ENCODE results near the gene WNK2.

The WNK2 gene

DNA sequence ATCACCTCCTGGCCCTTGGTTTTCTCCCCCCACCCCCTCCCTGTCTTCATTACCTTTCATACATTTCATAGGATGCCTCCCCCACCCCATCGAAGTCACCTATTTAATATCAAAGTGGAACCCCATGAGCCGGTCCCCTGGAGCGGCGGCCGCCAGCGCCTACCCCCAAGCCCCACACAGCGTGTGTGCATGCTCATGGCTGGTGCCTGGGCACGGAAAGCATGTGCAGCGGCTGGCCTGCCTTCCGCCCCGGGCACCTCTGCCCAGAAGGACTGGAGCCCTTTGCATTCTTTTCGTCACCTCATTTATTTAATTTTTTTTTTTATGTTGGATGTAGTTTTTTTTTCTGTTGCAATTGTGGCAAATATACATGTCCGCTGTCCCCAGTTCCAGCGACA lies 116.2 kb downstream of the WNK2 start:
- no peak for DNase-seq

DNA sequence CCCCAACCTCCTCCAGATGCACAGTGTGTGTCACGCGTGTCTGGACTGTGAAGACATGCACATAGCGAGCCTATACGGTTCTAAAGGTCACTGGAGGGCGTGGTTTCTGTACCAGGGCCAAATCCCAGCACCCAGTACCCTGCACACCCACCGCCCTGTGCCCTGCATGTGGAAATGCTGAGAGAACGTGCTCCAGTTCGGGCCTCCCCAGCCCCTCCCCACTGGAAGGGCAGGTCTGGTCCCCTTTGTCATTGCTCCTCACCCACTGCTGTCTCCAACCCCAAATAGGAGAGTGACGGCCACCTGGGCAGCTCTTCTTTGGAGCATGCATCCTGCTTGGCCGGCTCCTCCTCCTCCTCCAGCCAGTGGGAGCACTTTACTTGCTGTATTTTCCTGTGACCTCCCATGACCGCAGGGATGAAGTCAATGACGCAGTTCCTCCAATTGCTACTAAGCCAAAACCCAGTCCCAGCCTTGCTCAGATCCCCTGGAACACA lies 116.7 kb downstream of the WNK2 start:
- DNase-seq = no peak

DNA sequence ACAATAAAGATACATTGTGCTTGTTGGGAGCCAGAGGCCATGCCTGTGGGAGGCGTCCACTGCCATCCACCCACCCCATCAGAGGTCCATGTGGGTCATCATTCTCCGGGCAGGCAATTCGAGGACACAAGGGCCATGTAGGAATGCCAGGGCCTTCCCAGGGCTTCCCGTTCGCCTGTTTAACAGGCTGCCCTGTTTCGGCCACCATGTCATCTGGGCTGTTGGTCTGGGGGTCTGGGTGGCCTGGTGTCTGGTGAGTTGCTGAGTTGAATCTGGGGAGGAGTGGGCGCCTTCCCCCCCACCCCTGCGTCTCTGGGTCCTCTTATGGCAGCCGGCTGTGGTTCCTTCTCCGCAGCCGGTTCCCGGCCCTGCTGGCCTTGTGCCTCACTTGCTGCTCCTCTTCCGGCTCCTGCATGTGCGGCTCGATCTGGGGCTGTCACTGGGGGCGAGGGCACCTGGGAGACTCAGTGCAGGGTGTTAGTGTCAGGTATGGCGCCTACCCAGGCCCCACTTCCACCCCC lies 117.4 kb downstream of the WNK2 start:
- no peak for DNase-seq

DNA sequence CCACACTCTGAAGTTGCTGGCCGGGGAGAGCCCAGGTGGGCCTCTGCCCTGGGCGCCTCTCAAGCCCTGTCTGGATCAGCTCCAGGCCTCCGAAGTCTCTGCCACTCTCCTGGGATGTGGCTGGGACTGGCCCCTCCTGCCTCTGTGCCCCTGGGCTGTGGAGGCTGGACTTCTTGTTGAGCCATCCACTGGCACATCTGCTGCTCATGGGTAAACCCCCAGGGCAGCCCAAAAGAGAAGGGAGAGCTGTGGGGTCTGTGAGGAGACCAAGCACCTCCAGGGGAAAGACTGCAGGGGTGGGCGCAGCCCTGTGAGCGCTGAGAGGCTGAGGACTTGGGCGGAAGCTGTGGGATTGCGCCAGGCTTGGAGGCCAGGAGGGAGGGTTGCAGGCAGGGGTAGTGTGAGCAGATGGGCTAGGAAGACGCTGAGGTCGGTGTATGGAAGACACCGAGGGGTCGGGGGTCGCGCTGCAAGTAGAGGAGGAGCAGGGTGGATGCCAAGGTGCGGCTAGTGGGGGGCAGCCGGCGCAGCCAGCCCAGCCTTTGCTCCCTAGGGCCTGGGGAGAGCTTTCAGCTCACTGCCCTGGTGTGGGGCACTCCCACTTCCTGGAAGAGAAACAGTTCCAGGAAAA lies 118.1 kb downstream of the WNK2 start:
- DNase-seq = no peak

DNA sequence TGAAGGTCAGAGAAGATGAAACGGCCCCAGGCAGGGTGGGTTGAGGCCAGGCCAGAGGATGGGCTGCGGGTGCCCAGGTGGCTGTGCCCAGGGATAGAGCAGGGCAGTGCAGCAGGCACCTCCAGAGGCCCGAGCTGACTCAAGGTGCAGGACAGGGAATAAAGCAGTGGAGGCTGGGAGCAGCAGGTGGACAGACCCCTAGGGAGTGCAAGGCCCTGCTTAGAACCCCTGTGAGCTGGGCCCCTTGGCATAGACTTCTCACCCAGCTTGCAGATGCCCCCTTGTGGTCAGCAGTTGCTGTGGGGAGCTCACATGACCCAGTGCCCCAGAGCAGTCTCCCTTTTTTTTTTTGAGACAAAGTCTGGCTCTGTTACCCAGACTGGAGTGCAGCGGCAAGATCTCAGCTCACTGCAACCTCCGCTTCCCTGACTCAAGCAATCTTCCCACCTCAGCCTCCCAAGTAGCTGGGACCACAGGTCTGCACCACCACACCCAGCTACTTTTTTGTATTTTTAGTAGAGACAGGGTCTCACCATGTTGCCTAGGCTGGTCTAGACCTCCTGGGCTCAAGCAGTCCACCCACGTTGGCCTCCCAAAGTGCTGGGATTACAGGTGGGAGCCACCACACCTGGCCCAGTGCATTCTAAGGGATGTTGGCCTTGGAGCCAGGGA lies 118.8 kb downstream of the WNK2 start:
- DNase-seq = no peak

DNA sequence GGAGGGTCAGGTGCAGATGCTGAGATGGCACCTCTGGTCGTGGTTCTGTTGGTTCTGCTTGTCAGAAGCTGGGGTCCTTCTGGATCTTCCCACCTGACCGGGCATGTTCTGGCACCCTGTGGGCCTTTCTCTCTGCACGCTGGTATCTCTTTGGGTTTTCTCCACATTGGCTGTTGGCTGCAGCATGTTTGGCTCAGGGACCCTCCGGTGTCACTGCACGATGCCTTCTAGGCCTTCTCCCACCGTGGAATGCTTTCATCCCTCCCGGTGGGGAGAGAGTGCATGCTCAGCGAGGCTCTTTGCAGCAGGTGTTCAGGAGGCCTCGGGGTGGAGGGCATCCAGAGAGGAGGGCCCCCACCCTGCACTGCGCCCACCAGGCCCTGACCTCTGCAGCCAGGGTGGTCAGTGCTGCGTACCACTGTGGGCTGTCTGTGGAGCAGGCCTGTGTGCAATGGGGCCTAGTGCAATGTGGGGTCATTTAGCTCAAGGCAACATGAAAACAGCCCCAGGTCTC lies 119.4 kb downstream of the WNK2 start:
- DNase-seq = no peak

DNA sequence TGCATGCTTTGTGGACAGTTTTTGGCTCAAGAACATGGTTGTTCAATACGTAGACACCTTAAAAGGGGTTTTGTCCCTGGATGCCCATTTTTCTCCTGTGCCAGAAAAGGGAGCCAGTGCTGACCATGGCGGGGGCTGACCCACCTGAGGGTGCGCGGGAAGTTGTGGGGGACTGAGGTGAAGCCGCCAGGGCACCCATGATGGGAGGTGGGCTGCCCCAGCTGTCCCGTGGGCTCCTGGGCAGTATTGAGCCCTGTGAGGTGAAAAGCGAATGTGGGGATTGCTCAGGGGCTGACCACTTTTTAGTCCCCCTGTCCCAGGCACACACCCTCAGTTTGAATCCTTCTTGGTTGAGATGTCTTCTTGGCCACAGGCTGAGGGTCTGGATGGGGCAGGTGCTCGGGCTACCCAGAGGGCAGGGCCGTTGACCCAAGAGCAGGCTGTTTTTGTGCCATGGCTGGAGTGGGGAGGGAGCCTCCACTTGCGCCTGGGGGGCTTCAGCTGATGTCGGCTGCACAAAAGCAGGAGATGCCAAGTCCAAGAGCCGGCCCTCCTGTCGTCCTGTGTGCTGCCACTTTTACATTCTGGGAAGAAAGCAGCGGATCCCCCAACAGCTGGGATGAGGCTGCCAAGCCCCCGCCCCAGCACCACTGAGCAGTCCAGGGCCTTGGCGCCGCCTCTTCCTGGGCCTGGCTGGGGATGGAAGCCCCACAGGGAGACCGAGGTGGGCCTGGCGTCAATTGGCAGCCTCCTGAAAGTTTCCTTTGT lies 120.1 kb downstream of the WNK2 start:
- DNase-seq = no peak

DNA sequence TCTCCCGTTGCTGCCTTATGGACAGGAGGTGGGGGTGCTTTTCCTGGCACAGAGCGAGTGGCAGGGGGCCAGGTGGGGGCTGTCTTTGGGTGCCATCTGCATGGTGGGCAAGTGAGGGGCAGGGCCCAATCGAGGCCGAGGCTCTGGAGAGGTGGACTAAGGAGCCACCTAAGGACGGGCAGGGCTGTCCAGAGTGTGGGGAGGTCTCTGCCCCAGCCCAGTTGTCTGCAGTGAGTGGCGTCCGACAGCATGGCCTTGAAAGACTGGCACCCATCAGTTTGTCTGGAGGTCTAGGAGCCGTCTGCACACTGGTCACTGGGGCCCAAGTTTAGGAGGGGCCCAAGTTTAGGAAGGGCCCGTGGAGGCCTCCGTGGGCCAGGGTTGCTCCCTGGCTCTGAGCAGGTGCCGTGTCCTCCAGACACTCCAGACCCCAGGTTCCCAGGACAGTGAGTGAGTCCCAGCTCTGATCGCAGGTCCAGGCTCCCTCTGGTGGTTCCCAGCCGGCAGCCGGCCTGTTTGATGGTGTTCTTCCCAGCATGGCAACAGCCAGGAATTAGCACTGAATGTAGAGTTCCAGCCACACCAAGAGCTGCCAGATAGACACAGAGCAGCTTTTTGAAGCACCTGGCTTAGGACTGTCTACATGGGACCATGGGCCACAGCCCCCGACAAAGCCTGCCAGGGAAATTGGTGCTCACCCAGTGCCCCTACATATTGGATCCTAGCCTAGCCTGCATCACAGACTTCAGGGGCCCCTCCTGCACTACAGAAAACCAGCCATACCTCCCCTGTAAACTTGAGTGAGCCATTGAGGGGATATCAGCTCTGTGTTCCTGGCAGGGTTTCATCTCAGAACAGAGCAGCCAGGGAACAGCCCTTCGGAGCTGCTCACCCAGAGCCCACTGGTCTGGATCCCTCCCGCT lies 120.9 kb downstream of the WNK2 start:
- no peak for DNase-seq

DNA sequence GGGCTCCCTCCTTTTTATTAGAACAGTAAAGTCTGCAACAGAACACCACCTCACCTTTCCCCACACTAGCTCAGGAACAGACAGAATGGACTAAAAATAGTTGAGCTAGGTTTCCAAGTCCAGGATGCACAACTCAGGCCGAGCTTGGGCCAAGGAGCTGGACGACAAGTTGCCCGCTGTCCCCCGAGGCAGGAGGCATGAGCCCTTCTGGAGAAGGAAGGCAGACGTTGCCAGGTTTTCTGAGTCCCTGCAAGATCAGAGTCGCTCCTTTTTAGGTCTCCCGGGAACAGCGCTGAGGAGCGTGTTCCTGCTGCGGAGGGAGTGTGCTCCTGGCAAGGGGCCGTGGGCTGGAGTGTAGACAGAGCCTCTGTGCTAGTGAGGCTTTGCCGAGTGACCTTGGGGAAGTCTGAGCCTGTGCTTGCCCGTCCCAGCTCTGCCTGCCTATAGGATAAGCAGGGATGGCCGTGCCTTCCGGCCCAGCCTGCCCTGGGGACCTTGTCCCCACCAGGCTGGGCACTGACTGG lies 121.6 kb downstream of the WNK2 start:
- DNase-seq = peak; percentile 94

DNA sequence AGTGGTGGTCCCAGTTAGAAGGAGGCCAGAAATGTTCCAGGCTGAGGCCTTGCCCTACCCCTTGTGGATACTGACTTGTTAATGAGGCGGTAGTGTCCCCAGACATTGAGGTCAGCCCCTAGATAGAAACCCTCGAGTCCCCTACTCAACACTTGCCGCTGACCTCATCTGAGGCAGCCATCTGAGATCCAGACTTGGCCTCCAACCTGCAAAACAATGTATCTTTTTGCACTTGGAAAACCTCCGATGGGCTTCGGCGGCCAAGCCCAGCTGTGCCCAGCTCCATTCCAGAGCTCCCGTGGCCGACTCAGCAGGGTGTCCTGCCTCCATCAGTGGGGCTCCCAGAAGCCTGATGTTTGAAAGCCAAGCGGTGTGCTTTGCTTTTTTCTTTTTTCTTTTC lies 122.1 kb downstream of the WNK2 start:
- no peak for DNase-seq

DNA sequence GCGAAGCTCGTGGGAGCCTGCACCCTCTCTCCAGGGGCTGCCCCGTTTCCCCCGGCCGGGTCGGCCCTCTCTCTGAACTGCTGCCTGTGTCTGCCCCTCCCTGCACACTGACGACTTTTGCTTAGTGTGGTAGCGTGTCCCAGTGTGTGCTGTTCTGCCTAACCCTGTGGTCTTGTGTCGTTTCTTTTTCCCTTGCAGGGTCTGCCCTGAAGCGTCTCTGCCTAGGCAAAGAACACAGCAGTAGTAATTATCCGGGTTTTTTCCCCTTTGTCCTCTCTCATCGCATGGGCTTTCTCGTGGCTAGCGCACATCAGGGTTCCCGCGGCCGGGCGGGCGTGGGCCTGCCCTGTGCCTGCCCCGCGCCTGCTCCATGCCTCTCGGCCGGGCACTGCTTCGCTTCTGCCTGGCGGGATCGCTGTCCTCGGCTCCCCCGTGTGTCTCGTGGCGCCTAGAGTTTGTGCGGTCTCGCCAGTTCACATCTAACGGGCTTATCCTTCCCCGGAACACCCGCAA lies 122.7 kb downstream of the WNK2 start:
- DNase-seq = no peak

DNA sequence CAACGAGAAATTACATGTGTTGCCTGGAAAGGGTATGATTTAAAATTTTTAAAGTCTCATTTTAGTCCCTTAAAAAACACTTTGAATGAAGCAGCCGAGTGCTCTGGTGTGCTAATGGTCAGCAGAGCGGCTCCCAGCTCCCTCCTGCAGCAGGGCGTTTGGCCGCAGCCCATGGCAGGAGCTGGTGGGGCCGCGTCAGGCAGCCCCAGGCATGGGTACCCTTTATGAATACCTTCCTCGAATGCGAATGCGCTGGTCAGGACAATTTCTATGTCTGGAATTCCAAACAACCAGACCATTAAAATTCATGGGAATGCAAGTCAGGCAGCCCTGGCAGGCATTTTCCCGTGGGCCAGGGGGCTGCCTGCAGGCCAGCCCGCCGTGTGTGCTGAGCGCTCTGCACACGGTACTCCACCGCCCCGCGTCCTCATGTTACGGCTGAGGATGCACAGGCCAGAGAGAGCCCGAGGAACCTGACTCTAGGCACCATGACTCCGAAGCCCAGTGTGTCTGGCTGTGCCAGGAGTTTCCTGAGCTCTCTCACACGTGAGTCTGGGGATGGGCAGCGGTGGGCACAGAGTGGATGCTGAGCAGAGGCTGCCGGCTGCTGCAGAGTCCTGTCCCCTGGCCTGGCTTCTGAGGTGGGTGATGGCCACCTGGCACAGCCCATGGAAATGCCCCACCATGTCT lies 123.7 kb downstream of the WNK2 start:
- no peak for DNase-seq

DNA sequence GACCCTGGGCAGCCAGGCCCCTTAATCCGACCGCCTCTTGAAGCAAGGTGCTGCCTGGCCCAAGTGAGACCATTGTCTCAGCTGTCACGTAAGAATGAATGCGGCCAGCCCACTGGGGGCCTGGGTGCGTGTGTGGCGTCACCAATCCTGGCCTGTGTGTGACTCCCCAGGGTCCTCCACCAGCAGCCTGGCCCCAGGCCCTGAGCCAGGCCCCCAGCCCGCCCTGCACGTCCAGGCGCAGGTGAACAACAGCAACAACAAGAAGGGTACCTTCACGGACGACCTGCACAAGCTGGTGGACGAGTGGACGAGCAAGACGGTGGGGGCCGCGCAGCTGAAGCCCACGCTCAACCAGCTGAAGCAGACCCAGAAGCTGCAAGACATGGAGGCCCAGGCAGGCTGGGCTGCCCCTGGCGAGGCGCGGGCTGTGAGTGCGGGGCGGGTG lies 124.2 kb downstream of the WNK2 start:
- DNase-seq = no peak

DNA sequence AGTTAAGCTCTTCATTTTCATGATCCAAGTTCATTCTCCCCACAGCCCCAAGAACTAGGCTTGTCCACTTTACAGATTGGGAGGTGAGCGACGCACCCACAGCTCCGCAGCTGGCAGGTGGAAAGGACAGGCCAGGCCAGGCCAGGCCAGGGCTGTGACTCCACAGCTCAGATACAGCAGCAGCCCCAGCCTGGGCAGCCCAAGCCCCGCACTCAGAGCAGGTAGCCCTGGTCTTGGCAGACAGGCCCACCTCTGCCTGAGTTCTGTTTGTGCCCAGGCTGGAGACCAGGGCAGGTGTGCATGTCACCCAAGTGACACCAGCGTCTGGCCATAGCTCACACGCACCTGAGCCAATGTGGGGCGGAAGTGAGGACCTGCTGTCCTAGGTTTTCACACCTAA lies 124.7 kb downstream of the WNK2 start:
- DNase-seq = no peak

DNA sequence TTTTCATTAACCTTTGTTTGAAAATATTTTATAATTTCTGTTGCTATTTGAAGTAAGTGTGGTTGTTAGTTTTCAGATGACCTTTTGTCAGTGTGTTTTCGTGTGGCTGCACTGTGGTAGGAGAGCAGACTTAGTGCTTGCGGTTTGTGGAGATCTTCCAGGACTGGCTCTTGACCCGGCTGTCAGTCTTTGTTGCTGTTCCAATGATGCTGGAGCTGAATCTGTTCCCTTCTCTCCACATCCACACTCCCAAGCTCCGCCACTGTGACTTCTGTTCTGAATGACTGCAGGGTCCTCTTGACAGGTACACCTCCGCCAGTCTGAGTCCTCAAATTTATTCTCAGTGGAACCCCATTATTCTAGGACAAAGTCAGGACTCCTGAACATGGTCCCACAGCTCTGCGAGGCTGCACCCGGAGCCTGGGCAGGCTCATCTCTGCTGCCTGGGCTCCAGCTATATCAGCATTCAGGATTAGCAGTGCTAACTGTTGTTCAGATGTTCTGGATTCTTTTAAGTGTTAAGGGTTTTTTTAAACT lies 126.0 kb downstream of the WNK2 start:
- DNase-seq = no peak

DNA sequence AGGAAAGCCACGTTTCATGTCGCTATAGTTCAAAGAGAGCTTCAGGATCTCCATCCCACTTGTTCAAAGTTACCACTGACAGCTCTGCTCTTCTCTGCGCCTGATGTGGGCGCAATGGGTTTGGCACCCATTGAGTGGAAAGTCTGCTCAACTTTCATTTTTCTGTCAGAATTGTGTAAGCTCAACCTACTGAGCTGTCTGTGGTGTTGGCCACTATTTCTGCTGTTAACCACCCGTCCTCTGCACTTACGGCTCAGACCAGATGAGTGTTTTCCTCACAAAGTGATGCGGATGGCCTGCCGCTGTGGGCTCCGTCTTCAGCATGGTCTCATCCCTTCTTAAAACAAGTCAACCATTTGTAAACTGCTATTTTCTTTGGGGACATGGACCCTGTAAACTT lies 131.2 kb downstream of the WNK2 start:
- DNase-seq = no peak

DNA sequence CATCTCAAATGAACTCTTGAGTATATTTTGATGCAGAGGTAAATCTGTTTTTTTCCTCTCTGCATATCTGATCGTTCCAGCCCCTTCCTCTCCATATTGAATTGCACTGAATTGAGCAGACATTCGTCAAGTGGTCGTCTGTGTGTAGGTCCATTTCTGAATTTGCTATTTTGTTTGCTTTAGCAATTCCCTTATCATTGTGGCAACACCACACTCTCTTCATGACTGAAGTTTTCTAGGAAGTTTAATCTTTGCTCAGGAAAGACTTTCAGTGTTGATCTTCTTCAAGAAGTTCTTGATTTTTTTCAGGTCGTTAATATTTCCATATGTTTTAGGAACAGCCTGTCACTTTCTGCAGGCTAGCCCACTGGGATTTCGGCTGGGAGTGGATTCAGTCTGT lies 132.0 kb downstream of the WNK2 start:
- DNase-seq = no peak

DNA sequence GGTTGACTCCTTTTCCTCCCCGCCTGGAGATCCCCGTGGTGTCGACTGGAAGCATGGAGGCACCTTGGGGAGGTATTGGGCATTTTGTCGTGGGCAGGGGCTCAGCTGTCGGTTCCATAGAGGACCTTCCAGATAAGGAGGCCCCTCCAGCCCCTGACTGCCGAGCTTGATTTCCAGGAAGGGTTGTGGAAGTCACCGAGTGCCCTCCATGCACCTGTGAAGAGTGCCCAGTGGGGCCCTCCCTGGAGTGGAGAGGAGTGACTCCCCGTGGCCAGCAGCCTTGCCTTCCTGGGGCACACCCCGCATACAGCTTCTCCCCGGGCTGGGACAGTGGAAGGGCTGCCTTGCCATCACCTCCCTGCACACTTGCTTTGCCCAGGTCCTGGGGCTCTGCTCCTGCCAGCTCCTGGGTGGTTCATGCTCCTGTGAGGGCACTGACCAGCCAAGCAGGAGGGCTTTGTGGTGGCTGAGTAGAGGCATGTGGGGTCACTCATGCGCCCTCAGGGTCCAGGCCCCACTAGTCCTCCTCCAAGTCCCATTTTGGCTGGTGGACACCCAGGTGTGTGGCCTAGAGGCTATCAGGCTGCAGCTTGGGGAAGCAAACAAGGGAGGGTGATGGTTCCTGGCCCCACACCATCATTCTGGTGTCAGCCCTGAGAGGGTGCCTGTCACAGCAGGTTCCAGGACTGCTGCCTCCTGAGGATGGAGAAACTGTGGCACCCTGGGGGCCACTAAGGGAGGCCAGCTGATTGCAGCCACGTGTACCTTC lies 133.0 kb downstream of the WNK2 start:
- DNase-seq = no peak

DNA sequence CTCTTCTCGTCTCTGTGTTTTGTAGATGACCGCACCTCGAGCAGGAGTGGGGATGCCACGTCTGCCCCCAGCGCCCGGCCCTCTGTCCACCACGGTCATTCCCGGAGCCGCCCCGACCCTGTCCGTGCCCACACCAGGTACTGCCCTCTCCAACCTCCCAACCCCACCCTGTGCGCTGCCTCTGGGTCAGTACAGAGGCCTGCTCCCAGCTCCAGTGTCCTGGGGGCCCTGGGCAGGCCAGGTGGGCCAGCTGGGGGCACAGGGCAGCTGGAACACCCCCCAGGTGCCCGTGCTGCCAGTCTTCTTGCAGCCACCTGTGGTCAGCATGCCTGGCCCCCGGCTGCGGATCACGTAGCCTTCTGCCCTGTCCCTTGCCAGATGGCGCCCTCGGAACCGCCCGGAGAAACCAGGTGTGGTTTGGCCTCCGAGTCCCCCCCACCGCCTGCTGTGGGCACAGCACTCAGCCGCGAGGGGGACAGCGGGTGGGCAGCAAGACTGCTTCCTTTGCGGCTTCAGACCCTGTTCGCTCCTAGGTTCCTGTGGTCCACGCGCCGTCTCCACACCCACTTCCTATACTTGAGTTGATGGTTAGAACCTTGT lies 133.7 kb downstream of the WNK2 start:
- no peak for DNase-seq

DNA sequence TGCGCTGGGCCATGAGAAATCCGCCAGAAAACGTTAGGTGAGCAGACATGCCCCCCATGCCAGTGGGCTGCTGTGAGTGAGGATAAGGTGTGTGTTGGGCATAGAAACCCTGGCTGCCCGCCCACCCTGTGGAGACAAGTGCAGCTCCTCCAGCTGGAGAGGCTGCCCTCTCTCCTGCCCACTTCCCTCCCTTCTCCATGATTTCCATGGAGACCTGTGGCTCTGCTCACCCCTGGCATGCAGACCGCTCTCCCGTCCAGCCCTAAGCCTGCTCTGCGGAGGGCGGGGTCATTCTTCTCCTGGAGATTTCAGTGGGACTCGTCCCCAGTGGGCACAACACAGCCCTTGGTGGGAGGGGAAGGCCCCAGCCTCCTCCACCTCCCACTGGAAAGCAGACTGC lies 134.5 kb downstream of the WNK2 start:
- no peak for DNase-seq

All from NCI-H2227 treated with DMSO at 0.1 percent for 48 hours (cell line).